ENCODE data around the gene PAPSS1.

- TF ChIP-seq GATA3 (IDR thresholded peaks at IDR 0.05; ENCODE audit: low read depth, low read length) (no peak), GATA2 (IDR thresholded peaks at IDR 0.05; ENCODE audit: low read depth, low read length) (no peak)
Measured at GRCh38 chr4:107570952-107571351, 149.1 kb downstream of the PAPSS1 start.
